PC-3 (cell line): ENCODE results near the gene SPNS1. TPM values are rescaled to one million over a fixed set of nuclear protein-coding genes. Genes with fewer than 3 reads are reported as not detected.

Experiments used
- ATAC-seq: fragments of 200-7000 bp; cut with Tn5 transposase; 2 replicates; pipeline ENCODE4 v1.9.1; 2020; ENCODE audit warnings: mild to moderate bottlenecking, moderate library complexity
- BruUV-seq: library from RNA; stranded (reverse); fragments of 400-500 nt; replicated peaks from 2 replicates; lab custom pipeline; 2021; lab: Mats Ljungman, UMichigan
- CTCF ChIA-PET: fragments of 300-600 bp; sonication (Branson Sonifier 250); formaldehyde crosslinking; loops from one replicate; lab custom pipeline; 2022; ENCODE audit warnings: antibody characterized with exemption; lab: Charles Lee
- POLR2A ChIA-PET: fragments of 300-600 bp; sonication (Branson Sonifier 250); formaldehyde crosslinking; loops from one replicate; lab custom pipeline; 2022; ENCODE audit warnings: antibody characterized with exemption; ENCODE audit not compliant: unreplicated experiment; lab: Charles Lee
- DNase-seq: peaks from one replicate; pipeline ENCODE4 v3.0.0-alpha.2; 2015
- H2AFZ ChIP-seq: fragments of 300-600 bp; sonication (generic); 2 replicates; pipeline ENCODE4 v1.6.0; 2016; ENCODE audit warnings: antibody characterized with exemption, low read length
- H3F3A ChIP-seq: fragments of 300-600 bp; sonication (generic); one replicate; pipeline ENCODE4 v1.6.0; 2017; ENCODE audit warnings: antibody characterized with exemption, low read length, control low read depth, mild to moderate bottlenecking; ENCODE audit not compliant: unreplicated experiment
- H3K27ac ChIP-seq: fragments of 300-600 bp; sonication (generic); 2 replicates; pipeline ENCODE4 v1.5.1; 2016; ENCODE audit warnings: mild to moderate bottlenecking, low read length
- H3K27me3 ChIP-seq: fragments of 300-600 bp; sonication (generic); 2 replicates; pipeline ENCODE4 v1.6.1; 2016; ENCODE audit warnings: low read length, mixed read lengths
- H3K36me3 ChIP-seq: fragments of 300-600 bp; sonication (generic); 2 replicates; pipeline ENCODE4 v1.6.1; 2016; ENCODE audit warnings: low read depth, mixed run types, low read length, mixed read lengths
- H3K4me1 ChIP-seq: fragments of 300-600 bp; sonication (generic); 2 replicates; pipeline ENCODE4 v1.5.1; 2016; ENCODE audit warnings: low read length; ENCODE audit not compliant: insufficient read depth
- H3K4me2 ChIP-seq: fragments of 300-600 bp; sonication (generic); 2 replicates; pipeline ENCODE4 v1.6.0; 2016; ENCODE audit warnings: low read length
- H3K4me3 ChIP-seq: fragments of 300-600 bp; sonication (generic); 2 replicates; pipeline ENCODE4 v1.5.1; 2016; ENCODE audit warnings: mild to moderate bottlenecking, low read length, mixed read lengths
- H3K79me2 ChIP-seq: fragments of 300-600 bp; sonication (generic); 2 replicates; pipeline ENCODE4 v1.6.1; 2017; ENCODE audit warnings: low read length, mixed read lengths
- H3K9ac ChIP-seq: fragments of 300-600 bp; sonication (generic); 2 replicates; pipeline ENCODE4 v1.6.0; 2016; ENCODE audit warnings: mild to moderate bottlenecking, low read length
- H3K9me2 ChIP-seq: fragments of 300-600 bp; sonication (generic); replicated peaks from 2 replicates; pipeline ENCODE4 v1.6.1; 2016; ENCODE audit warnings: mixed run types, low read length, mixed read lengths
- H3K9me3 ChIP-seq: fragments of 300-600 bp; sonication (generic); 2 replicates; pipeline ENCODE4 v1.6.1; 2016; ENCODE audit warnings: low read length, mixed read lengths
- H4K20me1 ChIP-seq: fragments of 300-600 bp; sonication (generic); 2 replicates; pipeline ENCODE4 v1.6.1; 2016; ENCODE audit warnings: low read length, mixed read lengths
- EZH2 ChIP-seq: fragments of 300-600 bp; sonication (generic); IDR thresholded peaks from one replicate; pipeline ENCODE4 v1.6.1; 2017; ENCODE audit warnings: antibody characterized with exemption, mild to moderate bottlenecking, low read length; ENCODE audit not compliant: unreplicated experiment
- EZH2phosphoT487 ChIP-seq: fragments of 300-600 bp; sonication (generic); IDR thresholded peaks from 2 replicates; pipeline ENCODE4 v1.6.1; 2018; ENCODE audit warnings: mild to moderate bottlenecking, antibody characterized with exemption, low read length, borderline replicate concordance
- intact Hi-C: fragments of 100-400 bp; cut with micrococcal nuclease; formaldehyde crosslinking; loops from 2 replicates; pipeline ENCODE4 v1.9.0; 2023
- total RNA-seq: library from RNA; depleted of rRNA; stranded (reverse); fragments of >200 nt; gene quantifications from 2 replicates; pipeline ENCODE4 v1.2.3, GENCODE V29; 2014
- TF ChIP-seq, protein P1 (sequence below): fragments of 300-600 bp; sonication (generic); conservative IDR thresholded peaks from 2 replicates; pipeline ENCODE4 v1.5.1; 2017; ENCODE audit warnings: antibody characterized with exemption, low read depth, mild to moderate bottlenecking, low read length

SPNS1 gene
- total RNA-seq, 1 experiment from 2014 or later, result 44.8 TPM

DNA sequence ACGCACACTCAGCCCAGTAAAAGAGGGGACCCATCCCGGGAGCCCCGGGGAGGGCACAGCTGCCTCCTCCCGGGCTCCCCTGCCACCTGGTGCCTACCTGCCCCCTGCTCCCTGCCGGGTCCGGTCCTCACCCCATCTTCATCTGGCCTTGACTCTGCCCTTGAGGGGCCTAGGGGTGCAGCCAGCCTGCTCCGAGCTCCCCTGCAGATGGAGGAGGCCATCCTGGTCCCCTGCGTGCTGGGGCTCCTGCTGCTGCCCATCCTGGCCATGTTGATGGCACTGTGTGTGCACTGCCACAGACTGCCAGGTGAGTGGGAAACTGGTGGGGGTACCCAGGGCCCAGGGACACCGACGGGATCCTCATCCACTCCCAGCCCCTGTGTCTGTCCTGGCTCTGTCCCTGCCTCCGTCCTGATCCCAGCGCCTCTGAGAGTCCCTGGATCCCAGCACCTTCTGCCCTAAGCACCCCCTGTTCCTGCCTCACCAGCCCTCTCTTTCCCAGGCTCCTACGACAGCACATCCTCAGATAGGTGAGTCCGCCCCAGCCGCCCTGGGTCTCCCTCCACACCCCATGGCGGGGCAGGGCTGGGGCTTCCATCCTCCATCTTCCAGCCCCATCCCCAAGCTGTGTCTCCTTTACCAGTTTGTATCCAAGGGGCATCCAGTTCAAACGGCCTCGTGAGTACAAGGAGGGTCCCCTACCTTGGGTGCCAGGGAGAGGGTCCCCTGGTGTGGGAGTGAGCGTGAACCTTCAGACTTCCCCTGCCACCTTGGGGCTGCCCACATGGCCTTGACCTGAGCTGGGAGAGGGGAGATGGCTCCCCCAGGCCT is 10.8 kb downstream of the SPNS1 start:
- intact Hi-C loops, result no loop called here
- no TSS peak for BruUV-seq
- no peaks in the 10 kb centered on the region for H3K27me3 ChIP-seq
- no peaks in the 10 kb centered on the region for H3F3A ChIP-seq
- CTCF ChIA-PET, result no interaction called here
- H2AFZ ChIP-seq, result no peak overlapping the region
- POLR2A ChIA-PET, result no interaction called here
- H3K9me2 ChIP-seq, result no peaks in the 10 kb centered on the region
- no peak overlapping the region for H3K4me3 ChIP-seq
- H3K4me1 ChIP-seq, result no peaks in the 10 kb centered on the region
- H3K27ac ChIP-seq, result no peak overlapping the region
- no peak for DNase-seq
- no peak for ATAC-seq
- H4K20me1 ChIP-seq, result no peaks in the 10 kb centered on the region
- peaks cover 6% of the 10 kb centered on the region; the same call in 1 of the 2 replicates for H3K36me3 ChIP-seq
- no peak overlapping the region for H3K9ac ChIP-seq
- TF ChIP-seq EZH2, result no peak
- no peak for TF ChIP-seq EZH2phosphoT487
- TF ChIP-seq, protein P1, sequence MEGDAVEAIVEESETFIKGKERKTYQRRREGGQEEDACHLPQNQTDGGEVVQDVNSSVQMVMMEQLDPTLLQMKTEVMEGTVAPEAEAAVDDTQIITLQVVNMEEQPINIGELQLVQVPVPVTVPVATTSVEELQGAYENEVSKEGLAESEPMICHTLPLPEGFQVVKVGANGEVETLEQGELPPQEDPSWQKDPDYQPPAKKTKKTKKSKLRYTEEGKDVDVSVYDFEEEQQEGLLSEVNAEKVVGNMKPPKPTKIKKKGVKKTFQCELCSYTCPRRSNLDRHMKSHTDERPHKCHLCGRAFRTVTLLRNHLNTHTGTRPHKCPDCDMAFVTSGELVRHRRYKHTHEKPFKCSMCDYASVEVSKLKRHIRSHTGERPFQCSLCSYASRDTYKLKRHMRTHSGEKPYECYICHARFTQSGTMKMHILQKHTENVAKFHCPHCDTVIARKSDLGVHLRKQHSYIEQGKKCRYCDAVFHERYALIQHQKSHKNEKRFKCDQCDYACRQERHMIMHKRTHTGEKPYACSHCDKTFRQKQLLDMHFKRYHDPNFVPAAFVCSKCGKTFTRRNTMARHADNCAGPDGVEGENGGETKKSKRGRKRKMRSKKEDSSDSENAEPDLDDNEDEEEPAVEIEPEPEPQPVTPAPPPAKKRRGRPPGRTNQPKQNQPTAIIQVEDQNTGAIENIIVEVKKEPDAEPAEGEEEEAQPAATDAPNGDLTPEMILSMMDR, result no peak
- no peaks in the 10 kb centered on the region for H3K9me3 ChIP-seq
- no peaks in the 10 kb centered on the region for H3K79me2 ChIP-seq
- H3K4me2 ChIP-seq, result no peak overlapping the region

DNA sequence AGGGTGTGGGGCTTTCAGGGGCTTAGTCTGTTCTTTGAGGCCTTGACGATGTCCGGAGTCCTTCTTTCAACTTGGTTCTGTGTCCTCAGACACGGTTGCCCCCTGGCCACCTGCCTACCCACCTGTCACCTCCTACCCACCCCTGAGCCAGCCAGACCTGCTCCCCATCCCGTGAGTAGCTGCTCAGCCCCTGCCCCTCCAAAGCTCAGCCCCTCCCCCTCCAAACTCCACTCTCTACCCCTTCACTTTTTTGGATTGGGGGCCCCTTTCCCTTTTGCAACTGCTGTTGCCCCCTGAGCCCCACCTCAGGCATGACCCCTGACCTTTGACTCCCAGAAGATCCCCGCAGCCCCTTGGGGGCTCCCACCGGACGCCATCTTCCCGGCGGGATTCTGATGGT is 11.5 kb downstream of the SPNS1 start:
- POLR2A ChIA-PET, result no interaction called here
- no peak for ATAC-seq
- CTCF ChIA-PET, result no interaction called here

More for the DNA sequence above, 11.5 kb downstream of the SPNS1 start:
- Histone ChIP-seq H3K4me2 (no peak overlapping the region), H3K4me3 (no peak overlapping the region), H2AFZ (no peak overlapping the region), H3K9ac (no peak overlapping the region), H3K27ac (no peak overlapping the region), H3K9me2 (no peaks in the 10 kb centered on the region), H3K4me1 (no peaks in the 10 kb centered on the region), H3K27me3 (no peaks in the 10 kb centered on the region), H3K36me3 (peaks cover 3% of the 10 kb centered on the region; the same call in 1 of the 2 replicates), H4K20me1 (no peaks in the 10 kb centered on the region), H3K79me2 (no peaks in the 10 kb centered on the region), H3F3A (no peaks in the 10 kb centered on the region), H3K9me3 (no peaks in the 10 kb centered on the region)
- no peak for DNase-seq
- no peak for TF ChIP-seq EZH2phosphoT487
- TF ChIP-seq EZH2, result no peak
- TF ChIP-seq, protein P1, result no peak
- intact Hi-C loops, result no loop called here
- BruUV-seq, result no TSS peak
